Lung (tissue), 12 donors: ENCODE results near the gene RGMA. TPM values are rescaled to one million over a fixed set of nuclear protein-coding genes. Genes with fewer than 3 reads are reported as not detected.

Experiments used
- ATAC-seq: fragments of 200-7000 bp; cut with Tn5 transposase; one replicate; pipeline ENCODE4 v1.9.1; 2020; ENCODE audit warnings: moderate number of reproducible peaks; ENCODE audit not compliant: insufficient read depth, low FRiP score
- DNase-seq, 3 donors: peaks; one replicate each; pipeline ENCODE4 v3.0.0-alpha.2; 2013 to 2017
- H3K27ac ChIP-seq, 2 donors: one replicate each; pipeline ENCODE4 v1.5.1; 2013; ENCODE audit warnings: mild to moderate bottlenecking in 2 of 2, moderate library complexity in 2 of 2, control low read depth in 1 of 2, inconsistent platforms in 1 of 2, low read depth in 1 of 2, low read length in 1 of 2
- H3K27me3 ChIP-seq, 3 donors: one replicate each; pipeline ENCODE4 v1.5.1; 2013; ENCODE audit warnings: low read length in 2 of 3; ENCODE audit not compliant: control insufficient read depth in 3 of 3, insufficient read depth in 3 of 3
- H3K36me3 ChIP-seq, 4 donors: one replicate each; pipeline ENCODE4 v1.5.1; 2013; ENCODE audit warnings: low read length in 4 of 4, mild to moderate bottlenecking in 1 of 4, moderate library complexity in 1 of 4; ENCODE audit not compliant: control insufficient read depth in 4 of 4, insufficient read depth in 4 of 4
- H3K4me1 ChIP-seq, 5 donors: one replicate each; pipeline ENCODE4 v1.5.1; 2013; ENCODE audit warnings: low read length in 5 of 5, mild to moderate bottlenecking in 2 of 5, moderate library complexity in 1 of 5; ENCODE audit not compliant: control insufficient read depth in 5 of 5, insufficient read depth in 5 of 5
- H3K4me3 ChIP-seq: one replicate; pipeline ENCODE4 v1.5.1; 2013; ENCODE audit warnings: mild to moderate bottlenecking, control low read depth, moderate library complexity
- H3K9ac ChIP-seq, 2 donors: one replicate each; pipeline ENCODE4 v1.5.1; 2013; ENCODE audit warnings: low read length in 2 of 2, control low read depth in 1 of 2; ENCODE audit not compliant: insufficient read depth in 1 of 2
- H3K9me3 ChIP-seq, 4 donors: one replicate each; pipeline ENCODE4 v1.5.1; 2013; ENCODE audit warnings: low read length in 3 of 4, mild to moderate bottlenecking in 1 of 4, moderate library complexity in 1 of 4; ENCODE audit not compliant: control insufficient read depth in 4 of 4, insufficient read depth in 3 of 4
- CTCF ChIP-seq: IDR thresholded peaks from 2 replicates; pipeline ENCODE4 v1.5.1; 2012; ENCODE audit warnings: mild to moderate bottlenecking; ENCODE audit errors: control extremely low read depth, extremely low read depth
- WGBS, 2 donors: extraction: QIAGEN DNeasy Blood & Tissue Kit; methylation state at CpG; one replicate each; pipeline ENCODE4 v1.1.7; 2013; 5-methylcytosine and 5-hydroxymethylcytosine counted together
- polyA plus RNA-seq, 2 donors: library from polyadenylated mRNA; stranded (reverse); fragments of 200-250 nt; gene quantifications; one replicate each; pipeline ENCODE4 v1.2.1, GENCODE V29; 2013
- total RNA-seq, 2 donors: library from RNA; depleted of rRNA in 1 of 2; stranded (reverse); fragments of >200 nt in 1 of 2; gene quantifications; one replicate each; pipeline ENCODE4 v1.2.1, GENCODE V29; 2014 to 2021
- donor health status: control.
- donor health status: control.
- donor health status: Bipolar disorder and iron deficiency.
- donor health status: healthy.
- donor health status: DM: yes; HTN: yes; CAD: no.

RGMA gene
- total and polyA plus RNA-seq, 4 donors = 2.3 to 11.3 (median 5.0) TPM

DNA sequence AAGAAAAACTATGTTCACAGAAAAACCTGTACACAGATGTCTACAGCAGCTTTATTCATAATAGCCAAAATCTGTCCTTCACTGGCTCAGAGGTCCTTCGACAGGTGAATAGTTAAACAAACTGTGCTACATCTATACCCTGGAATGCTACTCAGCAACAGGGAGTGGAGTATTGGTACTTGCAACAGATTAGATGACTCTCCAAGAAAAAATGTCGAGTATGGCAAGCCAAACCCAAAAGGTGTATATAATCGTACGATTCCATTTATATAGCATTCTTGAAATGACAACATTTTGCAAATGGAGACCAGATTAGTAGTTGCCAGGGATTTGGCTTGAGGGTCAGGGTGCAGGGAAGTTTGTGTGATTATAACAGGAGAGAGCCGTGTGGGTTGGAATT, 22.4 kb upstream of the RGMA start:
- peak in 2 of 3 donors; percentile 6 to 42 for DNase-seq
- Histone ChIP-seq H3K4me1 (no peaks in the 10 kb centered on the region), H3K9me3 (peaks cover 0 to 4% (median 0%) of the 10 kb centered on the region in 4 donors), H3K27me3 (peaks cover 0 to 27% (median 6%) of the 10 kb centered on the region in 3 donors), H3K36me3 (no peaks in the 10 kb centered on the region), H3K9ac (no peak overlapping the region), H3K4me3 (no peak overlapping the region), H3K27ac (no peak overlapping the region)
- no peak for TF ChIP-seq CTCF
- 67 to 77% methylated on average over 5 of the region's 5 CpGs for WGBS, 2 donors
- peak; percentile 66 for ATAC-seq

GRCh38 chr15:93110502-93111040, 21.6 kb upstream of the RGMA start:
- Histone ChIP-seq H3K4me1 (no peaks in the 10 kb centered on the region), H3K36me3 (no peaks in the 10 kb centered on the region), H3K9me3 (peaks cover 0 to 4% (median 0%) of the 10 kb centered on the region in 4 donors), H3K4me3 (no peak overlapping the region), H3K27ac (no peak overlapping the region), H3K9ac (no peak overlapping the region), H3K27me3 (peaks cover 0 to 27% (median 8%) of the 10 kb centered on the region in 3 donors)
- DNase-seq (no peak), ATAC-seq (no peak)
- 80 to 83% methylated on average over 5 of the region's 5 CpGs for WGBS, 2 donors
- TF ChIP-seq CTCF = no peak

DNA sequence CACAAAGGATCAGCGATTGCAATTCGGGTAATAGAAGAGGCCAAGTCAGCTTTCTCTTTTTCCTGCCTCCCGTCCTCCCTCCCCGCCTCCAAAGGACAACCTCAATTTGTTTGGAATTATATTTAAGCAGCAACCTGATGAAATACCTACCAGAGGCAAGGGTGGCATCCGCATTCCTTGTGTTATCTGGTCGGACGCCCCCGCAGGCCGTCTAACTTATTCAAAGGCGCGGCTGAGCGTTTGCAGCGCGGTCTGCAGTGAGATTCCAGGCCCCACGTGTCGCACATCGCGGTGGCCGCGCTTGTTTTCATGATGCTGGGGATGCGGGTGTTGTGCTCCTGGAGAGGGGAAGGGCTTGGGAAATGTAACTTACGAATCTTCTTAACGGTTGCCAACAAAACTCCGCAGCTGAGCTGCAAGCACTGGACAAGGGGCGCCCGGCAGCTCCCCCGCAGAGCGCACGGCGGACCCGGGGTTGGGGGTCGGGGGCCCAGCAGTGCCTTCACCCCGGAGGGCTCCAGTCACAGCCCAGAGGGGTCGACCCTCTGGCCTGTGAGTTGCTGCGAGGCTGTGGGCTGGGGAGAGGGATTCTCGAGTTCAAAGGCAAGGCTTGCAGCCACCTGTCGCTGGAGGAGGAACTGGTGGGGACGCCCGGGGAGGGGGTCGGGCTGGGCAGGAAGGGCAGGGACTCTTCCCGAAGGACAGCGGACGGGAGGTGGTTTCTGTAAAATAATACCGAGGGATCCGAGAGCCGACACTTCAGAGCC, 20.5 kb upstream of the RGMA start:
- Histone ChIP-seq H3K9me3 (peaks cover 0 to 4% (median 0%) of the 10 kb centered on the region in 4 donors), H3K4me3 (no peak overlapping the region), H3K36me3 (no peaks in the 10 kb centered on the region), H3K9ac (no peak overlapping the region), H3K27ac (no peak overlapping the region), H3K4me1 (no peaks in the 10 kb centered on the region), H3K27me3 (peaks cover 0 to 27% (median 8%) of the 10 kb centered on the region in 3 donors)
- DNase-seq = peak in 1 of 3 donors; percentile 6
- WGBS, 2 donors = 21 to 36% methylated on average over 46 of the region's 46 CpGs
- TF ChIP-seq CTCF = no peak
- no peak for ATAC-seq
